Stimulated activated CD8-positive, alpha-beta memory T cell treated with anti-CD3 and anti-CD28 coated beads, Interleukin-12 subunit alpha, Interleukin-12 subunit beta, amount 100 ng/mL, for 1 hour (primary cell): ENCODE results near the gene PTTG2.
"Not testable (repeated sequence)": the region's sequence is repeated elsewhere in the genome, so short reads cannot be mapped to it uniquely, and the experiment has no call there.

Source experiments
- DNase-seq: peaks from one replicate; pipeline ENCODE4 v3.0.0-alpha.2; 2020; ENCODE audit warnings: low read depth

PTTG2 gene

GRCh38 chr4:37956941-37957340 lies 3.3 kb upstream of the PTTG2 start:
- no peak for DNase-seq

- no peak for DNase-seq
Observed at GRCh38 chr4:37958932-37959331, 1.3 kb upstream of the PTTG2 start.

DNA sequence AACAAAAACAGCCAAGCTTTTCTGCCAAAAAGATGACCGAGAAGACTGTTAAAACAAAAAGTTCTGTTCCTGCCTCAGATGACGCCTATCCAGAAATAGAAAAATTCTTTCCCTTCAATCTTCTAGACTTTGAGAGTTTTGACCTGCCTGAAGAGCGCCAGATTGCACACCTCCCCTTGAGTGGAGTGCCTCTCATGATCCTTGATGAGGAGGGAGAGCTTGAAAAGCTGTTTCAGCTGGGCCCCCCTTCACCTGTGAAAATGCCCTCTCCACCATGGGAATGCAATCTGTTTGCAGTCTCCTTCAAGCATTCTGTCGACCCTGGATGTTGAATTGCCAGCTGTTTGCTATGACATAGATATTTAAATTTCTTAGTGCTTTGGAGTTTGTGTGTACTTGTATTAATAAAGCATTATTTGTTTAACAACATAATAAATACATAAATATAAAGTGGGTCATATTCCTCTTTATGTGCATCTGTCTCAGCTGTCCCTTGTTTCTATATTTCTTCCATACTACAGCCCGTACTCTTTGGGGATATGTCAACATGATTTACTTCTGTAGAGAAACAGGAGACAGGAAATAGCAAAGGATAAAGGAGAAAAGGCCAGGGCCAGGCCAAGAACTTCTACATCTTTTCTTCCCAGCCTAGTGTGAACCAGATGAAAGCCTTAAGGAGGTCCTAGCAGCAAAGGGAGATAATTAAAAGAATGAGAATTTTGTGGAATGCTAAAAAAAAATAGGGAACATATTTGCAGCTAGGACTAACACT lies 667 bp downstream of the PTTG2 start:
- DNase-seq, result no peak

- DNase-seq, result no peak
Observed at GRCh38 chr4:37964734-37965457, 4.7 kb downstream of the PTTG2 start.

- no peak for DNase-seq
Observed at GRCh38 chr4:37966044-37966443, 5.8 kb downstream of the PTTG2 start.

- no peak for DNase-seq
Observed at GRCh38 chr4:37967736-37968135, 7.5 kb downstream of the PTTG2 start.

GRCh38 chr4:37968747-37969146 lies 8.5 kb downstream of the PTTG2 start:
- no peak for DNase-seq

DNA sequence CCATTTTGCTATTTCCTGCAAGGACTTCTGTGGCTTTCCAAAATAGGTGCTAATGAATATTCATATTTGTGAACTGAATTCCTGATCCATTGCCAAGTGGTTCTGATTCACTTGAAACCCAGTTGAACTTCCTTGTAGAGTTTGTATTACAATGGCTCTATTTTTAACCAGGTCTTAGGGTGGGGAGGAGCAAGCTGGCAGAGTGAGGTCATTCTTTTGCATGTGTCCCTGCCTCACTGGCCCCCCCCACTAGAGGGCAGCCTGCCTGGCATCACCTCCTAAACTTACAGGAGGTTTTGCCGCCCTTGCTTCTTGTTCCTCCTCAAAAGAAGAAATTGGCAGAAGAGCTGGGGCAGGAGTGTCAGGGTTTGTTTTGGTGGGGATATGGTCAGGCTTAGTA lies 10.5 kb downstream of the PTTG2 start:
- peak; percentile 25 for DNase-seq

DNA sequence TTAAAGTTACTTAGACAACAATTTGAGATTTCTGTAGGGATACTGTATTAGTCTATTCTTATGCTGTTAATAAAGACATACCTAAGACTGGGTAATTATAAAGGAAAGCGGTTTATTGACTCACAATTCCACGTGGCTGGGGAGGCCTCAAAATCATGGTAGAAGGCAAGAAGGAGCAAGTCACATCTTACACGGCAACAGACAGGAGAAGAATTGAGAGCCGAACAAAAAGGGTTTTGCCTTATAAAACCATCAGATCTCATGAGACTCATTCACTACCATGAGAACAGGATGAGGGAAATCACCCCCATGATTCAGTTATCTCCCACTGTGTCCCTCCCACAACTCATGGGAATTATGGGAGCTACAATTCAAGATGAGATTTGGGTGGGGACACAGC lies 11.0 kb downstream of the PTTG2 start:
- no peak for DNase-seq

- DNase-seq, result no peak
Observed at GRCh38 chr4:37973441-37973840, 13.2 kb downstream of the PTTG2 start.

DNA sequence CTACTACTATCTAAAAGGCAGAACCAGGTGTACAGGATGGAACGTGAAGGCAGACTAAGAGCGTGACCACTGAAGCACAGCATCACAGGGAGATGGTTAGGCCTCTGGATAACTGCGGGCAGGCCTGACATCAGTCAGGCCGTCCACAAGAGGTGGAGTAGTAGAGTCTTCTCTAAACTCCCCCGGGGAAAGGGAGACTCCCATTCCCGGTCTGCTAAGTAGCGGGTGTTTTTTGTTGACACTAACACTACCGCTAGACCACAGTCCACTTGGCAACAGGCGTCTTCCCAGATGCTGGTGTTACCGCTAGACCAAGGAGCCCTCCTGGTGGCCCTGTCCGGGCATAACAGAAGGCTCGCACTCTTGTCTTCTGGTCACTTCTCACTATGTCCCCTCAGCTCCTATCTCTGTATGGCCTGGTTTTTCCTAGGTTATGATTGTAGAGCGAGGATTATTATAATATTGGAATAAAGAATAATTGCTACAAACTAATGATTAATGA lies 15.2 kb downstream of the PTTG2 start:
- not testable (repeated sequence) for DNase-seq

DNA sequence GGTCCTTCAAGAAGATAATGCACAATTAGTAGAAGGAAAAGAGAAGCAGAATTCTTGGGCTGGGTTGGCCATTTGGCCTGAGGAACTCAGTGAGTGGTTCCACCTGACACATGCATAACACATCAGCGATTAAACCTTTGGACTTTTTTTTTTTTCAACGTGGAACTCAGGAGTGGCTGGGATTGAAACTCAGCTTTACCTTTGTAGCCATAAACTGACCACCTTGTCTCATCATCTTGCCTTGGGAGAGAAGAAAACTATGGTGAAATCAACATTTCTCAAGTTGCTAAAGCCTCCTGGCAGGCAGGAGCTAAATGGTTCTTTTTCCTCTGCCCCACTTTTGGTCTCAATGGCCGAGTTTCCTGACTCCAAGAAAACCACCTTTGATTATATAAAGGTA lies 16.3 kb downstream of the PTTG2 start:
- DNase-seq, result no peak

DNA sequence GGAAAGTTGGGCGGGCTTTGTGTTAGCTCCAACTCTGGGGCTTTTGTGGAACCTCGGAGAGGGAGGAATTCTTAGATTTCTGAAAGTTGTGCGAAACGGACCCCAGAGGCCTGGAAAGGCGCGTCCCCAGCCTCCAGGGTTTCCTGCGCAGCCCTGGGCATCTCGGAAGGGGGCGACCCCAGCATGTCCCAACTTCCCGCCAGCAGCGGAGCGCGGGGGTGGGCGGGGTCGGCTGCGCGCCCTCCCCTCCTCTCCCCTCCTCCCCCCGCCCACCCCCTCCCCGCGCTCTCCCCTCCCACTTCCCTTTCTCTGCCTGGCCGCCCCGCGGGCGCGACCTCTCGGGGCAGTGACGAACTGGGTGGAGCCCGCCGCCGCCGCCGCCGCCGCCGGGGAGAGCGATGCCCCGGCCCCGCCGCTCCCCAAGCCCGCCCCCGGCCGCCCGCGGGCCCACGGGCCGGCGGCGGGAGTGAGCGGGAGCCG lies 16.8 kb downstream of the PTTG2 start:
- DNase-seq, result peak; percentile 60

DNA sequence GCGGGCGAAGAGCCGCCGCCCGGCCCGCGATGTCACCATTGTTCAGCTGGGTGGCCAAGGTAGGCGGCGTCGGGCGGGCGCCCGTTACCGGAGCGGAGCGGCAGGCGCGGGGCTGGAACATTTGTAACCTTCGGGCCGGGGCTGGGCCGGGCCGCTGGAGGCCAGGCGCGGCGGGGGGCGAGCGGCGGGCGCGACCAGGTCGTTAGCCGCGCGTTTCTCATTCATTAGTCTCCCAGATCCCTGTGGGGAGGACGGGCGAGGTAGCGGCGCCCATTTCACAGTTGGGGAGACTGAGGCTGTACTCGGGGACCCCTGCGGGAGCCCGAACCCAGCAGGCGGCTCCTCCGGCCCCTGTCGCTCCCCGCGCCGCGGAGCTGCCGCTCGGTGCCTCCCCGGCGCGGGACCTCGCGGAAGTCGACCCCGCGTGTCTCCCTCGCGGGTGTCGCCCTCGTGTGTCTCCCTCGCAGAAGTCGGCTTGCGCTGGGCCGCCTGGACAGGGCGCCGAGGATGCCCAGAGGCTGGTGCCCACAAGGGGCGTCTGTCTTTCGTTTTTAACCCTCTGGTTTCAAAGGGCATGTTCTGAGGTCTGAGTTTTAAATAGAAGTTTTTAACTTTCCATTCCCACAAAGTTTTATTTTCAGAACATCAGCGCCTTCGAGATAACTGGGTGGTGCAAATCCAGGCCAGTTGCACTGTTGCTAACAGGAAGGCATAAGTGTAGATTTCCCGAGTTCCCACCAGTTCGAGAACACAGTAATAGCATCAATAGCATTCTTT lies 17.5 kb downstream of the PTTG2 start:
- peak; percentile 50 for DNase-seq

DNA sequence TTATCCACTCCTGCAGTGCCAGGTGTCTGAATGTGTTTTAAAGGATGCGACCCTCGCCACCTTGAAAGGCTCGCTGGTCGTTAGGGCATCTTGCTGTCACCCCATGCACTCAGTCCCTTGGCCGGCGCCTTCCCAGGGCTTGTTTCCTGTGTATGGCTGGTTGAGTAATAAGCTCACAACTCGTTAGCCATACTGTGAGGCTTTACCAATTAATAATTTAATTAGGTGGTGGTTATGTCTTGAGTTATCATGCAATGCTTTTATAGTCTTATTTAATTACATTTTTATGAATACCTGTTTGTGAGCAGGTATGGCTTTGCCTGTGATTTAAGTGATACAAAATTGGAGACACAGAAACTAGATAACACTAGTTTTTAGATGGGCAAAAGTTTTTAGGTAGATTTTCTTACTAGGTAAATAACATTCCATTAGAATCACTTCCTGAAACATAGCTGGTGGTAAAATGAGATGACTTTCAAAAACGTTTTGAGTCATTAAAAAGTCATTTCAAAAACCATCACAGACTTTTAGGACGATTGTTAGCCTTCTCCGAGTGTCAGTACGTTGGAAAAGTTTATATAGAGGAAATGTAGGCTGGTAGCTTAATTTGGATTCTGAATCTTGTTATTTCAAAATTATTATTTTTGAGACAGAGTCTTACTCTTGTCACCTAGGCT lies 18.2 kb downstream of the PTTG2 start:
- DNase-seq, result no peak

GRCh38 chr4:37980246-37980645 lies 20.0 kb downstream of the PTTG2 start:
- DNase-seq, result no peak

- no peak for DNase-seq
Observed at GRCh38 chr4:37981425-37981824, 21.2 kb downstream of the PTTG2 start.

DNA sequence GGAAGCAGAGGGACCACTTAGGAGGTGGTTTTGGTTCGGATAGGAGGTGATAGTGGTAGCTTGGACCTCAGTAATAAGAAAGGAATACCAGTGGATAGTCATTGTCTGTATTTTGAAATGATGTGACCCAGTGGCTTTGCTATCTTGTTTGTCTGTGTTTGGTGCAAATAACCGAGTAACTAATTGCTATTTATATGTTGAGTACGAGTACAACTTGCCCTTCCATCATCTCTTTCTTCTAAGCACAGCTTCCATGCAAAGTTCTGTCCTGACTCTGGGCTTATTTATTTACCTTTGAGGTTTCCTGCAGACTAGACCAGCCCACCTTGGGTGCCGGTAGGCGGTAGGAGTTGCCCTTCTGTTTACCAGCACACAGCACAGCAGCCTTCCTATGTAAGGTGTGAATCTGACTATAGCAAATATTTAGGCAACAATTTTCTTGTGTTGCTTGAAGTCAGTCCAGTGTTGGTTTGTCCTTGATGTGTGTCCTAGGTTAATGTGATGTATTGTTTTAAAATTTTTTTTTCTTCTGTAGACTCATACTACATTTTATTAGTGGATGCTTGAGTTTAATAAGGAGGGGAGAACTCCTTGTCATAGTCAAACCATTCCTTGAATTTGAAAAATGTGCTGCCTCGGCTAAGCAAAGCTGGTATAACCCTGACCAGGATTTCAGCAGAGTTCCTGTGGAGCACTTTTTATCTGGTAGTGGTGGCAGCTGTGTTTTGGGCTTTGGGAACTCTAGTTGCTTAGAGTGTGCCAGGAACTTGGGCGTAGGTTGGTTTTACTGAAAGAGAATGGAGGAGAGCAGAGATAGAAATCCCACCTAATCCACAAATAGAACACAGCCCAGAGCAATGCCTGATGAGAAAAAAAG lies 21.9 kb downstream of the PTTG2 start:
- DNase-seq, result no peak

DNA sequence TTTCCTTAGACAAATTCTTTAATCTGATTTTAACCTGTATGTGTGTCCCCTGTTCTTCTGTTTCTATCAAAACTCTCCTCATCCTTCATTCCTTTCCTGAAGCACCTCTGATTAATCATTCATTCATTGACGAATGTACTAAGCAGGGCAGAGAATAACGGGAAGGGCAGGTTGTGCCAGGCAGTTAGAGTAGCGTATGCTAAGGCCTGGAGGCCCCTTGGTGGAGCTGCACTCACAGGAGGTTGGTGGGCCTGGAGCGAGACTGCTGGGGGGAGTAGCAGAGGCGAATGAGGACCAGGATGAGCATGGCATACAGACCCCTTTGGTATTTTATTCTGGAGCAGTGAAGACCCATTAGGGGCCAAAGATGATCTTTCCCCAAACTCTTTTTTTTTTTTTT lies 22.5 kb downstream of the PTTG2 start:
- no peak for DNase-seq

GRCh38 chr4:37983951-37984350 lies 23.8 kb downstream of the PTTG2 start:
- no peak for DNase-seq

- no peak for DNase-seq
Observed at GRCh38 chr4:37985730-37986275, 25.6 kb downstream of the PTTG2 start.
